Stimulated activated CD4-positive, alpha-beta T cell treated with anti-CD3 and anti-CD28 coated beads, Interleukin-15, amount 100 ng/mL, for 24 hours (primary cell): ENCODE results near the gene TSEN54.

ENCODE experiments used
- DNase-seq: peaks from one replicate; pipeline ENCODE4 v3.0.0-alpha.2; 2020

Gene TSEN54

GRCh38 chr17:75489511-75489955 lies 26.8 kb upstream of the TSEN54 start:
- no peak for DNase-seq

- no peak for DNase-seq
Measured at GRCh38 chr17:75490173-75490743, 26.1 kb upstream of the TSEN54 start.

GRCh38 chr17:75490953-75491649 lies 25.2 kb upstream of the TSEN54 start:
- no peak for DNase-seq

- DNase-seq: no peak
Measured at GRCh38 chr17:75491680-75492079, 24.6 kb upstream of the TSEN54 start.

- no peak for DNase-seq
Measured at GRCh38 chr17:75492555-75493168, 23.7 kb upstream of the TSEN54 start.

GRCh38 chr17:75493476-75494129 lies 22.7 kb upstream of the TSEN54 start:
- DNase-seq: no peak

- DNase-seq: no peak
Measured at GRCh38 chr17:75494326-75494877, 21.9 kb upstream of the TSEN54 start.

GRCh38 chr17:75496005-75496404 lies 20.3 kb upstream of the TSEN54 start:
- DNase-seq: no peak

GRCh38 chr17:75498039-75498725 lies 18.1 kb upstream of the TSEN54 start:
- DNase-seq: no peak

GRCh38 chr17:75498726-75499213 lies 17.6 kb upstream of the TSEN54 start:
- DNase-seq: no peak

- DNase-seq: no peak
Measured at GRCh38 chr17:75499313-75500022, 16.9 kb upstream of the TSEN54 start.

- DNase-seq: no peak
Measured at GRCh38 chr17:75500419-75501216, 15.7 kb upstream of the TSEN54 start.

GRCh38 chr17:75501378-75502071 lies 14.8 kb upstream of the TSEN54 start:
- no peak for DNase-seq

GRCh38 chr17:75502072-75502720 lies 14.1 kb upstream of the TSEN54 start:
- DNase-seq: no peak

GRCh38 chr17:75502721-75503329 lies 13.5 kb upstream of the TSEN54 start:
- DNase-seq: no peak

- no peak for DNase-seq
Measured at GRCh38 chr17:75503337-75503950, 12.9 kb upstream of the TSEN54 start.

GRCh38 chr17:75503976-75504346 lies 12.4 kb upstream of the TSEN54 start:
- no peak for DNase-seq

GRCh38 chr17:75504347-75505151 lies 11.8 kb upstream of the TSEN54 start:
- DNase-seq: peak; percentile 41

- no peak for DNase-seq
Measured at GRCh38 chr17:75505152-75505409, 11.2 kb upstream of the TSEN54 start.
